SK-MEL-5 (cell line): ENCODE data around the gene TRERF1. TPM values are rescaled to one million over a fixed set of nuclear protein-coding genes. Genes with fewer than 3 reads are reported as not detected.

Experiments
- DNase-seq: peaks from one replicate; pipeline ENCODE4 v3.0.0-alpha.2; 2016; ENCODE audit warnings: low read depth, low spot score
- in situ Hi-C: cut with HindIII; loops from 2 replicates; pipeline ENCODE4 v1.10.0; 2016; ENCODE audit warnings: low sequenced_read_pairs, high pct_unique_total_duplicates, low pct_unique_long_range_greater_than_20kb
- total RNA-seq: library from RNA; depleted of rRNA; stranded (reverse); fragments of >200 nt; shearing (Covaris generic); gene quantifications from 2 replicates; pipeline ENCODE4 v1.2.3, GENCODE V29; 2014

Gene TRERF1
- total RNA-seq, 1 experiment from 2014 or later: 2.3 TPM

- in situ Hi-C loops: no loop called here
- no peak for DNase-seq
Observed at GRCh38 chr6:42280966-42281533, 170.7 kb downstream of the TRERF1 start.

GRCh38 chr6:42279966-42280629, 171.6 kb downstream of the TRERF1 start:
- DNase-seq: no peak

GRCh38 chr6:42279144-42279781, 172.5 kb downstream of the TRERF1 start:
- no peak for DNase-seq
- in situ Hi-C loops: no loop called here

More at GRCh38 chr6:42279966-42280629, 171.6 kb downstream of the TRERF1 start:
- in situ Hi-C loops: no loop called here

- no peak for DNase-seq
- in situ Hi-C loops: no loop called here
Observed at GRCh38 chr6:42278131-42278853, 173.4 kb downstream of the TRERF1 start.

GRCh38 chr6:42276034-42276890, 175.5 kb downstream of the TRERF1 start:
- no peak for DNase-seq
- in situ Hi-C loops: no loop called here

GRCh38 chr6:42275376-42276033, 176.2 kb downstream of the TRERF1 start:
- in situ Hi-C loops: no loop called here

GRCh38 chr6:42274898-42275297, 176.8 kb downstream of the TRERF1 start:
- DNase-seq: no peak
- in situ Hi-C loops: no loop called here

More at GRCh38 chr6:42275376-42276033, 176.2 kb downstream of the TRERF1 start:
- no peak for DNase-seq

- in situ Hi-C loops: no loop called here
- no peak for DNase-seq
Observed at GRCh38 chr6:42271834-42272805, 179.6 kb downstream of the TRERF1 start.

GRCh38 chr6:42269974-42270510, 181.7 kb downstream of the TRERF1 start:
- no peak for DNase-seq
- in situ Hi-C loops: no loop called here

GRCh38 chr6:42269553-42269952, 182.2 kb downstream of the TRERF1 start:
- in situ Hi-C loops: no loop called here
- no peak for DNase-seq

GRCh38 chr6:42268835-42269204, 182.9 kb downstream of the TRERF1 start:
- no peak for DNase-seq
- in situ Hi-C loops: no loop called here

- DNase-seq: no peak
- in situ Hi-C loops: no loop called here
Observed at GRCh38 chr6:42268016-42268834, 183.5 kb downstream of the TRERF1 start.

- in situ Hi-C loops: no loop called here
- no peak for DNase-seq
Observed at GRCh38 chr6:42266538-42266937, 185.2 kb downstream of the TRERF1 start.

GRCh38 chr6:42264852-42265390, 186.8 kb downstream of the TRERF1 start:
- DNase-seq: peak; percentile 86
- in situ Hi-C loops: no loop called here
